Astrocyte (in vitro differentiated cells and primary cell): Measurements from ENCODE around the gene XG. TPM values are rescaled to one million over a fixed set of nuclear protein-coding genes. Genes with fewer than 3 reads are reported as not detected.
"Not testable (repeated sequence)": the region's sequence is repeated elsewhere in the genome, so short reads cannot be mapped to it uniquely, and the experiment has no call there.

ENCODE experiments used
- DNase-seq: peaks from one replicate; pipeline ENCODE4 v3.0.0-alpha.2; 2010; ENCODE audit warnings: low read depth
- FAIRE-seq: peaks from 2 replicates; lab custom pipeline; 2011; peaks lifted over from hg19 to GRCh38; lab: Jason Lieb, UNC
- H2AFZ ChIP-seq: 2 replicates; pipeline ENCODE4 v1.6.0; 2012; ENCODE audit warnings: low read depth, low read length, inconsistent platforms
- H3K27ac ChIP-seq: 2 replicates; pipeline ENCODE4 v1.5.1; 2011; ENCODE audit warnings: low read depth, low read length, inconsistent platforms
- H3K27me3 ChIP-seq: 2 replicates; pipeline ENCODE4 v1.6.0; 2011; ENCODE audit warnings: low read length, inconsistent platforms; ENCODE audit not compliant: insufficient read depth
- H3K36me3 ChIP-seq: 2 replicates; pipeline ENCODE4 v1.5.1; 2011; ENCODE audit warnings: low read length, inconsistent platforms; ENCODE audit not compliant: insufficient read depth
- H3K4me1 ChIP-seq: 2 replicates; pipeline ENCODE4 v1.5.1; 2011; ENCODE audit warnings: low read length, inconsistent platforms; ENCODE audit not compliant: insufficient read depth
- H3K4me2 ChIP-seq: 2 replicates; pipeline ENCODE4 v1.6.0; 2012; ENCODE audit warnings: low read length, inconsistent platforms
- H3K4me3 ChIP-seq: 2 replicates; pipeline ENCODE4 v1.5.1; 2011; ENCODE audit warnings: low read depth, mild to moderate bottlenecking, low read length, inconsistent platforms; ENCODE audit not compliant: insufficient read depth
- H3K79me2 ChIP-seq: 2 replicates; pipeline ENCODE4 v1.6.0; 2012; ENCODE audit warnings: mild to moderate bottlenecking, low read length, inconsistent platforms; ENCODE audit not compliant: insufficient read depth
- H3K9ac ChIP-seq: 2 replicates; pipeline ENCODE4 v1.6.0; 2012; ENCODE audit warnings: mild to moderate bottlenecking, low read length, inconsistent platforms
- H3K9me3 ChIP-seq: 2 replicates; pipeline ENCODE4 v1.5.1; 2012; ENCODE audit warnings: low read depth, mild to moderate bottlenecking, low read length, inconsistent platforms; ENCODE audit not compliant: insufficient read depth
- H4K20me1 ChIP-seq: 2 replicates; pipeline ENCODE4 v1.6.0; 2012; ENCODE audit warnings: low read length, inconsistent platforms; ENCODE audit not compliant: insufficient read depth
- H3K27ac Mint-ChIP-seq: one replicate; pipeline ENCODE4 v1.8.0; 2021; ENCODE audit warnings: mild to moderate bottlenecking, mixed read lengths; ENCODE audit not compliant: unreplicated experiment
- H3K27me3 Mint-ChIP-seq: one replicate; pipeline ENCODE4 v1.8.0; 2021; ENCODE audit warnings: low read depth, mixed read lengths; ENCODE audit not compliant: unreplicated experiment
- H3K36me3 Mint-ChIP-seq: one replicate; pipeline ENCODE4 v1.8.0; 2021; ENCODE audit warnings: low read depth, mixed read lengths; ENCODE audit not compliant: unreplicated experiment
- H3K4me1 Mint-ChIP-seq: one replicate; pipeline ENCODE4 v1.8.0; 2021; ENCODE audit warnings: low read depth, mixed read lengths; ENCODE audit not compliant: unreplicated experiment
- H3K4me3 Mint-ChIP-seq: one replicate; pipeline ENCODE4 v1.8.0; 2021; ENCODE audit warnings: mild to moderate bottlenecking, moderate library complexity, mixed read lengths; ENCODE audit not compliant: unreplicated experiment
- H3K9me3 Mint-ChIP-seq: one replicate; pipeline ENCODE4 v1.8.0; 2021; ENCODE audit warnings: mild to moderate bottlenecking, mixed read lengths; ENCODE audit not compliant: unreplicated experiment
- CTCF ChIP-seq: IDR thresholded peaks from 2 replicates; pipeline ENCODE4 v1.5.1; 2011; ENCODE audit warnings: low read depth, mild to moderate bottlenecking, inconsistent platforms, low read length, moderate library complexity; ENCODE audit not compliant: insufficient read depth
- EZH2 ChIP-seq: IDR thresholded peaks from 2 replicates; pipeline ENCODE4 v1.6.1; 2012; ENCODE audit warnings: mild to moderate bottlenecking, low read length, inconsistent platforms; ENCODE audit not compliant: insufficient read depth
- total RNA-seq: library from RNA; stranded (reverse); gene quantifications from 2 replicates; pipeline ENCODE4 v1.2.1, GENCODE V29; 2021

XG gene
- total RNA-seq, 1 donor from 2014 or later, result 0.30 TPM

- H3K4me2 ChIP-seq, result no peak overlapping the region
- H3K9ac ChIP-seq, result no peak overlapping the region
- H3K79me2 ChIP-seq, result no peaks in the 10 kb centered on the region
- no peak overlapping the region for H3K4me3 ChIP-seq
- FAIRE-seq (no peak), DNase-seq (peak; percentile 19)
- peaks cover 4% of the 10 kb centered on the region for H3K9me3 Mint-ChIP-seq
- peaks cover 10% of the 10 kb centered on the region for H3K27me3 Mint-ChIP-seq
- H3K4me1 Mint-ChIP-seq, result no peaks in the 10 kb centered on the region
- H3K27ac ChIP-seq, result no peak overlapping the region
- H3K4me3 Mint-ChIP-seq, result no peak overlapping the region
- H3K4me1 ChIP-seq, result no peaks in the 10 kb centered on the region
- peaks cover 3% of the 10 kb centered on the region for H3K36me3 Mint-ChIP-seq
- TF ChIP-seq CTCF (no peak), EZH2 (no peak)
- H3K9me3 ChIP-seq, result no peaks in the 10 kb centered on the region
- no peak overlapping the region for H3K27ac Mint-ChIP-seq
- no peaks in the 10 kb centered on the region for H4K20me1 ChIP-seq
- H3K36me3 ChIP-seq, result no peaks in the 10 kb centered on the region
- H2AFZ ChIP-seq, result no peak overlapping the region
- H3K27me3 ChIP-seq, result no peaks in the 10 kb centered on the region
Measured at GRCh38 chrX:2767631-2768455, 16.0 kb downstream of the XG start.

- Histone ChIP-seq H3K4me1 (no peaks in the 10 kb centered on the region), H3K4me3 (no peak overlapping the region), H3K4me2 (no peak overlapping the region), H3K27me3 (no peaks in the 10 kb centered on the region), H3K9me3 (peaks cover 2% of the 10 kb centered on the region), H3K79me2 (no peaks in the 10 kb centered on the region), H3K9ac (no peak overlapping the region), H4K20me1 (no peaks in the 10 kb centered on the region), H3K27ac (no peak overlapping the region), H2AFZ (no peak overlapping the region), H3K36me3 (no peaks in the 10 kb centered on the region)
- DNase-seq (no peak), FAIRE-seq (no peak)
- Mint-ChIP-seq H3K27me3 (peaks cover 21% of the 10 kb centered on the region), H3K27ac (no peak overlapping the region), H3K4me3 (no peak overlapping the region), H3K36me3 (peaks cover 5% of the 10 kb centered on the region), H3K4me1 (no peaks in the 10 kb centered on the region), H3K9me3 (peaks cover 11% of the 10 kb centered on the region)
- TF ChIP-seq CTCF (no peak), EZH2 (no peak)
Measured at GRCh38 chrX:2769615-2770014, 17.8 kb downstream of the XG start.

GRCh38 chrX:2773166-2774055, 21.6 kb downstream of the XG start:
- not testable (repeated sequence) for H3K36me3 Mint-ChIP-seq, H3K4me3 ChIP-seq, H3K9me3 ChIP-seq, DNase-seq, FAIRE-seq, H3K79me2 ChIP-seq, H4K20me1 ChIP-seq, H3K4me2 ChIP-seq, H3K4me1 Mint-ChIP-seq, H3K9ac ChIP-seq, H3K27me3 ChIP-seq, H3K27ac Mint-ChIP-seq, H3K27ac ChIP-seq, H3K4me1 ChIP-seq, H3K4me3 Mint-ChIP-seq, H3K36me3 ChIP-seq, H2AFZ ChIP-seq
- Mint-ChIP-seq H3K27me3 (peaks cover 18% of the 10 kb centered on the region), H3K9me3 (peaks cover 16% of the 10 kb centered on the region)
